GM23338 (cell line): ENCODE results near the gene SQSTM1. TPM values are rescaled to one million over a fixed set of nuclear protein-coding genes. Genes with fewer than 3 reads are reported as not detected.

Experiments
- ATAC-seq: fragments of 200-7000 bp; cut with Tn5 transposase; 3 replicates; pipeline ENCODE4 v1.9.1; 2020
- DNase-seq: peaks from one replicate; pipeline ENCODE4 v3.0.0-alpha.2; 2015; ENCODE audit warnings: low spot score
- H2AFZ ChIP-seq: fragments of 200-600 bp; sonication (generic); 2 replicates; pipeline ENCODE4 v1.8.0; 2016; ENCODE audit warnings: antibody characterized with exemption, mild to moderate bottlenecking, moderate library complexity
- H3F3A ChIP-seq: fragments of 200-600 bp; sonication (generic); replicated peaks from 2 replicates; pipeline ENCODE4 v1.8.0; 2017; ENCODE audit warnings: antibody characterized with exemption, mixed run types, low read depth
- H3K27ac ChIP-seq: fragments of 200-600 bp; sonication (generic); 2 replicates; pipeline ENCODE4 v1.6.1; 2016; ENCODE audit warnings: low read depth
- H3K27me3 ChIP-seq: fragments of 200-600 bp; sonication (generic); 2 replicates; pipeline ENCODE4 v1.8.0; 2016; ENCODE audit warnings: mild to moderate bottlenecking, mixed run types, moderate library complexity; ENCODE audit not compliant: insufficient read depth
- H3K36me3 ChIP-seq: fragments of 200-600 bp; sonication (generic); 2 replicates; pipeline ENCODE4 v1.8.0; 2016; ENCODE audit warnings: mild to moderate bottlenecking; ENCODE audit not compliant: insufficient read depth
- H3K4me1 ChIP-seq: fragments of 200-600 bp; sonication (generic); 2 replicates; pipeline ENCODE4 v1.8.0; 2016; ENCODE audit warnings: mild to moderate bottlenecking, moderate library complexity; ENCODE audit not compliant: insufficient read depth
- H3K4me2 ChIP-seq: fragments of 200-600 bp; sonication (generic); 2 replicates; pipeline ENCODE4 v1.7.1; 2017; ENCODE audit warnings: mixed run types
- H3K4me3 ChIP-seq: fragments of 200-600 bp; sonication (generic); 2 replicates; pipeline ENCODE4 v1.6.1; 2016; ENCODE audit warnings: mixed run types
- H3K79me2 ChIP-seq: fragments of 200-600 bp; sonication (generic); replicated peaks from 2 replicates; pipeline ENCODE4 v1.8.0; 2017; ENCODE audit warnings: mild to moderate bottlenecking; ENCODE audit not compliant: insufficient read depth
- H3K9me2 ChIP-seq: fragments of 200-600 bp; sonication (generic); 2 replicates; pipeline ENCODE4 v1.8.0; 2017; ENCODE audit not compliant: insufficient read depth
- H4K20me1 ChIP-seq: fragments of 200-600 bp; sonication (generic); replicated peaks from 2 replicates; pipeline ENCODE4 v1.8.0; 2017; ENCODE audit warnings: mild to moderate bottlenecking; ENCODE audit not compliant: insufficient read depth
- H3K27ac Mint-ChIP-seq: 2 replicates; pipeline ENCODE4 v1.8.0; 2020; ENCODE audit warnings: inconsistent platforms, mild to moderate bottlenecking, moderate library complexity, mixed read lengths
- H3K27me3 Mint-ChIP-seq: 3 replicates; pipeline ENCODE4 v1.8.0; 2022; ENCODE audit warnings: low read depth, mild to moderate bottlenecking, moderate library complexity, mixed read lengths, inconsistent platforms; ENCODE audit not compliant: insufficient read depth, poor library complexity
- H3K36me3 Mint-ChIP-seq: 3 replicates; pipeline ENCODE4 v1.8.0; 2021; ENCODE audit warnings: low read depth, mild to moderate bottlenecking, inconsistent platforms, moderate library complexity, mixed read lengths
- H3K4me1 Mint-ChIP-seq: 3 replicates; pipeline ENCODE4 v1.8.0; 2020; ENCODE audit warnings: mild to moderate bottlenecking, inconsistent platforms, mixed read lengths
- H3K4me3 Mint-ChIP-seq: 3 replicates; pipeline ENCODE4 v1.8.0; 2021; ENCODE audit warnings: moderate library complexity, mild to moderate bottlenecking, inconsistent platforms, mixed read lengths
- H3K9me3 Mint-ChIP-seq: 3 replicates; pipeline ENCODE4 v1.8.0; 2020; ENCODE audit warnings: moderate library complexity, mild to moderate bottlenecking, inconsistent platforms, mixed read lengths
- CTCF ChIP-seq, 2 experiments: fragments of 200-600 bp in 1 of 2; sonication (generic) in 1 of 2; conservative IDR thresholded peaks; 2 replicates each; pipeline versions ENCODE4 v1.5.1 to v1.6.1; 2016 to 2017; ENCODE audit warnings: antibody characterized with exemption in 2 of 2, low read depth in 2 of 2, mild to moderate bottlenecking in 2 of 2, moderate library complexity in 1 of 2
- EZH2phosphoT487 ChIP-seq: fragments of 200-600 bp; sonication (generic); IDR thresholded peaks from one replicate; pipeline ENCODE4 v1.8.1; 2018; ENCODE audit warnings: antibody characterized with exemption; ENCODE audit not compliant: unreplicated experiment
- POLR2AphosphoS5 ChIP-seq: IDR thresholded peaks from 2 replicates; pipeline ENCODE4 v1.6.1; 2016; ENCODE audit warnings: antibody characterized with exemption, low read depth
- STAT1 ChIP-seq: IDR thresholded peaks from one replicate; pipeline ENCODE4 v1.6.1; 2016; ENCODE audit warnings: antibody characterized with exemption; ENCODE audit not compliant: unreplicated experiment
- ZNF114 ChIP-seq: fragments of 250-450 bp; sonication (Bioruptor Pico); IDR thresholded peaks from 2 replicates; pipeline ENCODE4 v1.5.0; 2020; ENCODE audit warnings: mild to moderate bottlenecking, moderate library complexity
- polyA plus RNA-seq: library from polyadenylated mRNA; unstranded; fragments of >200 nt; fragmentation: Nextera tagmentation; extraction: Ambion mirVana; gene quantifications from 2 replicates; pipeline ENCODE4 v1.2.1, GENCODE V29; 2016
- total RNA-seq: library from RNA; depleted of rRNA; stranded (reverse); fragments of >200 nt; shearing (Covaris generic); gene quantifications from 2 replicates; pipeline ENCODE4 v1.2.3, GENCODE V29; 2014
- TF ChIP-seq, protein P1 (sequence below): fragments of 250-450 bp; sonication (Bioruptor Pico); IDR thresholded peaks from 2 replicates; pipeline ENCODE4 v1.5.0; 2020; ENCODE audit warnings: mild to moderate bottlenecking, moderate library complexity

Gene SQSTM1
- total and polyA plus RNA-seq, 2 experiments from 2014 or later, result 58.0 to 92.6 TPM

GRCh38 chr5:179862296-179862695 is 41.6 kb downstream of the SQSTM1 start:
- peaks cover 17% of the 10 kb centered on the region for H3F3A ChIP-seq
- no peak overlapping the region for H3K27ac Mint-ChIP-seq
- peaks cover 10% of the 10 kb centered on the region for H3K9me3 Mint-ChIP-seq
- no peaks in the 10 kb centered on the region for H3K27me3 ChIP-seq
- no peak overlapping the region for H3K27ac ChIP-seq
- H3K36me3 Mint-ChIP-seq, result peaks cover 39% of the 10 kb centered on the region
- H3K27me3 Mint-ChIP-seq, result peaks cover 21% of the 10 kb centered on the region
- peaks cover 19% of the 10 kb centered on the region for H3K4me1 Mint-ChIP-seq
- no peak for TF ChIP-seq POLR2AphosphoS5
- TF ChIP-seq ZNF114 (CRISPR knock-in tag), result no peak
- TF ChIP-seq CTCF (conservative IDR thresholded peaks at IDR 0.05; ENCODE audit: low read depth in 2 of 2), result no peak
- no peak for TF ChIP-seq EZH2phosphoT487
- no peak for TF ChIP-seq STAT1
- TF ChIP-seq, protein P1, sequence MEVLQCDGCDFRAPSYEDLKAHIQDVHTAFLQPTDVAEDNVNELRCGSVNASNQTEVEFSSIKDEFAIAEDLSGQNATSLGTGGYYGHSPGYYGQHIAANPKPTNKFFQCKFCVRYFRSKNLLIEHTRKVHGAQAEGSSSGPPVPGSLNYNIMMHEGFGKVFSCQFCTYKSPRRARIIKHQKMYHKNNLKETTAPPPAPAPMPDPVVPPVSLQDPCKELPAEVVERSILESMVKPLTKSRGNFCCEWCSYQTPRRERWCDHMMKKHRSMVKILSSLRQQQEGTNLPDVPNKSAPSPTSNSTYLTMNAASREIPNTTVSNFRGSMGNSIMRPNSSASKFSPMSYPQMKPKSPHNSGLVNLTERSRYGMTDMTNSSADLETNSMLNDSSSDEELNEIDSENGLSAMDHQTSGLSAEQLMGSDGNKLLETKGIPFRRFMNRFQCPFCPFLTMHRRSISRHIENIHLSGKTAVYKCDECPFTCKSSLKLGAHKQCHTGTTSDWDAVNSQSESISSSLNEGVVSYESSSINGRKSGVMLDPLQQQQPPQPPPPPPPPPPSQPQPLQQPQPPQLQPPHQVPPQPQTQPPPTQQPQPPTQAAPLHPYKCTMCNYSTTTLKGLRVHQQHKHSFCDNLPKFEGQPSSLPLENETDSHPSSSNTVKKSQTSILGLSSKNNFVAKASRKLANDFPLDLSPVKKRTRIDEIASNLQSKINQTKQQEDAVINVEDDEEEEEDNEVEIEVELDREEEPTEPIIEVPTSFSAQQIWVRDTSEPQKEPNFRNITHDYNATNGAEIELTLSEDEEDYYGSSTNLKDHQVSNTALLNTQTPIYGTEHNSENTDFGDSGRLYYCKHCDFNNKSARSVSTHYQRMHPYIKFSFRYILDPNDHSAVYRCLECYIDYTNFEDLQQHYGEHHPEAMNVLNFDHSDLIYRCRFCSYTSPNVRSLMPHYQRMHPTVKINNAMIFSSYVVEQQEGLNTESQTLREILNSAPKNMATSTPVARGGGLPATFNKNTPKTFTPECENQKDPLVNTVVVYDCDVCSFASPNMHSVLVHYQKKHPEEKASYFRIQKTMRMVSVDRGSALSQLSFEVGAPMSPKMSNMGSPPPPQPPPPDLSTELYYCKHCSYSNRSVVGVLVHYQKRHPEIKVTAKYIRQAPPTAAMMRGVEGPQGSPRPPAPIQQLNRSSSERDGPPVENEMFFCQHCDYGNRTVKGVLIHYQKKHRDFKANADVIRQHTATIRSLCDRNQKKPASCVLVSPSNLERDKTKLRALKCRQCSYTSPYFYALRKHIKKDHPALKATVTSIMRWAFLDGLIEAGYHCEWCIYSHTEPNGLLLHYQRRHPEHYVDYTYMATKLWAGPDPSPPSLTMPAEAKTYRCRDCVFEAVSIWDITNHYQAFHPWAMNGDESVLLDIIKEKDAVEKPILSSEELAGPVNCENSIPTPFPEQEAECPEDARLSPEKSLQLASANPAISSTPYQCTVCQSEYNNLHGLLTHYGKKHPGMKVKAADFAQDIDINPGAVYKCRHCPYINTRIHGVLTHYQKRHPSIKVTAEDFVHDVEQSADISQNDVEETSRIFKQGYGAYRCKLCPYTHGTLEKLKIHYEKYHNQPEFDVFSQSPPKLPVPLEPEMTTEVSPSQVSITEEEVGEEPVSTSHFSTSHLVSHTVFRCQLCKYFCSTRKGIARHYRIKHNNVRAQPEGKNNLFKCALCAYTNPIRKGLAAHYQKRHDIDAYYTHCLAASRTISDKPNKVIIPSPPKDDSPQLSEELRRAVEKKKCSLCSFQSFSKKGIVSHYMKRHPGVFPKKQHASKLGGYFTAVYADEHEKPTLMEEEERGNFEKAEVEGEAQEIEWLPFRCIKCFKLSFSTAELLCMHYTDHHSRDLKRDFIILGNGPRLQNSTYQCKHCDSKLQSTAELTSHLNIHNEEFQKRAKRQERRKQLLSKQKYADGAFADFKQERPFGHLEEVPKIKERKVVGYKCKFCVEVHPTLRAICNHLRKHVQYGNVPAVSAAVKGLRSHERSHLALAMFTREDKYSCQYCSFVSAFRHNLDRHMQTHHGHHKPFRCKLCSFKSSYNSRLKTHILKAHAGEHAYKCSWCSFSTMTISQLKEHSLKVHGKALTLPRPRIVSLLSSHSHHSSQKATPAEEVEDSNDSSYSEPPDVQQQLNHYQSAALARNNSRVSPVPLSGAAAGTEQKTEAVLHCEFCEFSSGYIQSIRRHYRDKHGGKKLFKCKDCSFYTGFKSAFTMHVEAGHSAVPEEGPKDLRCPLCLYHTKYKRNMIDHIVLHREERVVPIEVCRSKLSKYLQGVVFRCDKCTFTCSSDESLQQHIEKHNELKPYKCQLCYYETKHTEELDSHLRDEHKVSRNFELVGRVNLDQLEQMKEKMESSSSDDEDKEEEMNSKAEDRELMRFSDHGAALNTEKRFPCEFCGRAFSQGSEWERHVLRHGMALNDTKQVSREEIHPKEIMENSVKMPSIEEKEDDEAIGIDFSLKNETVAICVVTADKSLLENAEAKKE (CRISPR knock-in tag), result no peak
- no peak for ATAC-seq
- H3K79me2 ChIP-seq, result peaks cover 3% of the 10 kb centered on the region
- H3K4me2 ChIP-seq, result no peak overlapping the region
- H3K9me2 ChIP-seq, result no peaks in the 10 kb centered on the region
- no peak overlapping the region for H2AFZ ChIP-seq
- H3K4me1 ChIP-seq, result peaks cover 7% of the 10 kb centered on the region
- H3K36me3 ChIP-seq, result no peaks in the 10 kb centered on the region
- no peak overlapping the region for H3K4me3 ChIP-seq
- DNase-seq, result no peak
- H3K4me3 Mint-ChIP-seq, result no peak overlapping the region
- H4K20me1 ChIP-seq, result no peaks in the 10 kb centered on the region
